OCI-LY1 (cell line): Measurements from ENCODE around the gene TMA7B.
"Not testable (repeated sequence)": the region's sequence is repeated elsewhere in the genome, so short reads cannot be mapped to it uniquely, and the experiment has no call there.

Experiments used
- H2AFZ ChIP-seq: fragments of 200-600 bp; sonication (generic), shearing (Covaris generic); 2 replicates; pipeline ENCODE4 v1.6.0; 2014; ENCODE audit warnings: antibody characterized with exemption, mild to moderate bottlenecking, low read length
- H3F3A ChIP-seq: fragments of 200-600 bp; sonication (generic), shearing (Covaris generic); 2 replicates; pipeline ENCODE4 v1.6.0; 2014; ENCODE audit warnings: mild to moderate bottlenecking, antibody characterized with exemption, low read length, moderate library complexity; ENCODE audit not compliant: insufficient read depth
- H3K27ac ChIP-seq: fragments of 200-600 bp; sonication (generic); 2 replicates; pipeline ENCODE4 v1.5.1; 2014; ENCODE audit warnings: low read length, mixed run types, mild to moderate bottlenecking, low read depth; ENCODE audit not compliant: poor library complexity, severe bottlenecking
- H3K27me3 ChIP-seq: fragments of 200-600 bp; sonication (generic); 2 replicates; pipeline ENCODE4 v1.6.0; 2014; ENCODE audit warnings: antibody characterized with exemption, mild to moderate bottlenecking, low read length, moderate library complexity; ENCODE audit not compliant: insufficient read depth
- H3K36me3 ChIP-seq: fragments of 200-600 bp; sonication (generic); 2 replicates; pipeline ENCODE4 v1.6.1; 2014; ENCODE audit warnings: mild to moderate bottlenecking, antibody characterized with exemption, low read length, moderate library complexity, mixed read lengths; ENCODE audit not compliant: insufficient read depth
- H3K4me1 ChIP-seq: fragments of 200-600 bp; sonication (generic); 2 replicates; pipeline ENCODE4 v1.5.1; 2014; ENCODE audit warnings: mild to moderate bottlenecking, low read length, moderate library complexity; ENCODE audit not compliant: insufficient read depth, severe bottlenecking
- H3K4me2 ChIP-seq: fragments of 200-600 bp; sonication (generic), shearing (Covaris generic); 2 replicates; pipeline ENCODE4 v1.6.1; 2014; ENCODE audit warnings: low read length
- H3K4me3 ChIP-seq: fragments of 200-600 bp; sonication (generic); 2 replicates; pipeline ENCODE4 v1.5.1; 2014; ENCODE audit warnings: low read length, low read depth, mild to moderate bottlenecking, mixed read lengths; ENCODE audit not compliant: poor library complexity, severe bottlenecking
- H3K79me2 ChIP-seq: fragments of 200-600 bp; shearing (Covaris generic); 2 replicates; pipeline ENCODE4 v1.6.1; 2016; ENCODE audit warnings: mixed run types, low read length, mixed read lengths; ENCODE audit not compliant: insufficient read depth
- H3K9ac ChIP-seq: fragments of 200-600 bp; sonication (generic), shearing (Covaris generic); 2 replicates; pipeline ENCODE4 v1.6.1; 2014; ENCODE audit warnings: mild to moderate bottlenecking, low read length, mixed read lengths
- H3K9me2 ChIP-seq: fragments of 200-600 bp; sonication (generic), shearing (Covaris generic); 2 replicates; pipeline ENCODE4 v1.6.1; 2014; ENCODE audit warnings: low read depth, mild to moderate bottlenecking, low read length, mixed read lengths
- H3K9me3 ChIP-seq: fragments of 200-600 bp; shearing (Covaris generic); 2 replicates; pipeline ENCODE4 v1.6.1; 2014; ENCODE audit warnings: low read length, mixed read lengths
- H4K20me1 ChIP-seq: fragments of 200-600 bp; sonication (generic), shearing (Covaris generic); 2 replicates; pipeline ENCODE4 v1.6.0; 2016; ENCODE audit warnings: mild to moderate bottlenecking, low read length; ENCODE audit not compliant: insufficient read depth
- EZH2 ChIP-seq: fragments of 200-600 bp; sonication (generic), shearing (Covaris generic); IDR thresholded peaks from 2 replicates; pipeline ENCODE4 v1.8.0; 2017; ENCODE audit warnings: borderline replicate concordance, mixed run types, mild to moderate bottlenecking, antibody characterized with exemption, low read length, moderate library complexity, mixed read lengths
- TF ChIP-seq, protein P1 (sequence below): fragments of 200-600 bp; sonication (generic), shearing (Covaris generic); IDR thresholded peaks from 2 replicates; pipeline ENCODE4 v1.5.1; 2017; ENCODE audit warnings: mild to moderate bottlenecking, antibody characterized with exemption, low read length, moderate library complexity, mixed read lengths

The TMA7B gene

DNA sequence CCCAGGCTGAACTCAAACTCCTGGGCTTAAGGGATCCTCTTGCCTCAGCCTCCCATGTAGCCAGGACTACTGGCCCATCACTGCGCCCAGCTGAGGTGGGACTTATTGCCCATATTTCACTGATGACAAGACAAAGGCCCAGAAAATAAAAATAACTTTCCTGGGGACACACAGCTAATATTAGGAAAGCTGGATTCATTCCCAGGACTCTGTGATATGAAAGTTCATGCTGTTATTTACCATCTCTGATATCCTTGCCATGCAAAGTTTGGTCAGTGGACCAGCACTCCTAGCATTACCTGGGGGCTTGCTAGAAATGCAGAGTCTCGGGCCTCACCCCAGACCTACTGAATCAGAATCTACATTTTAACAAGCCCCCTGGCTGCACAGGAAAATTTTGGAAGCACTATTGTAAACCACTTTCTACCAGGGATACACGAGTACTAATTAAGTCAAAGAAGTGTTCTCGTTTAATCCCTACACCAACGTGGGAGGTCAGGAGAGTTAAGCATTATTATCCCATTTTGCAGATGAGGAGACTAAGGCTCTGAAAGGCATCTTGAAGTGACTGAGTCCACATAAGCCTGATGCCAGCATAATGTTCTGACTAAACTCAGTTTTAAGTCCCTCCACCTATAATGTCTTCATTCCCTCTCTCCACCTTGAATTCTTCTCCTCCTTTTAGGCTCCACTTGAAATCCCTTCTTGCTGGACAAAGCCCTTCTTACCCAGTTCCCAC lies 32.1 kb downstream of the TMA7B start:
- H3K4me1 ChIP-seq, result no peaks in the 10 kb centered on the region
- H2AFZ ChIP-seq, result no peak overlapping the region
- TF ChIP-seq EZH2, result no peak
- H3F3A ChIP-seq, result no peaks in the 10 kb centered on the region
- H3K27me3 ChIP-seq, result peaks cover 3% of the 10 kb centered on the region; the same call in 1 of the 2 replicates
- H3K4me2 ChIP-seq, result no peak overlapping the region
- no peak overlapping the region for H3K27ac ChIP-seq
- H3K9me2 ChIP-seq, result no peaks in the 10 kb centered on the region
- H3K36me3 ChIP-seq, result no peaks in the 10 kb centered on the region
- H3K9ac ChIP-seq, result no peak overlapping the region
- no peaks in the 10 kb centered on the region for H3K79me2 ChIP-seq
- no peak overlapping the region for H3K4me3 ChIP-seq
- no peaks in the 10 kb centered on the region for H3K9me3 ChIP-seq
- H4K20me1 ChIP-seq, result no peaks in the 10 kb centered on the region

DNA sequence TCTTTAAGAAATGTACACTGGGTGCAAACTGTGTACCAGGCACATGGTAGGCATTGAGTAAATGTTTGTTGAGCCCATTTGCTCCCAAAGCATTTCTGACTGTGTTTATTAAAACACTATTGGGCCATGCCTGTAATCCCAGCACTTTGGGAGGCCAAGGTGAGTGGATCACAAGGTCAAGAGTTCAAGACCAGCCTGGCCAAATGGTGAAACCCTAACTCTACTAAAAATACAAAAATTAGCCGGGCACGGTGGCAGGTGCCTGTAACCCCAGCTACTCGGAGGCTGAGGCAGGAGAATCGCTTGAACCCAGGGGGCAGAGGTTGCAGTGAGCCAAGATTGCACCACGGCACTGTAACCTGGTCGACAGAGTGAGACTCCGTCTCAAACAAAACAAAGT lies 32.7 kb downstream of the TMA7B start:
- H3K79me2 ChIP-seq, H2AFZ ChIP-seq, H3K4me2 ChIP-seq, H3K4me1 ChIP-seq, H3K9me2 ChIP-seq, H3K9me3 ChIP-seq, H3F3A ChIP-seq, H3K27me3 ChIP-seq, H3K4me3 ChIP-seq, H3K36me3 ChIP-seq, H4K20me1 ChIP-seq, H3K27ac ChIP-seq, H3K9ac ChIP-seq: not testable (repeated sequence)

DNA sequence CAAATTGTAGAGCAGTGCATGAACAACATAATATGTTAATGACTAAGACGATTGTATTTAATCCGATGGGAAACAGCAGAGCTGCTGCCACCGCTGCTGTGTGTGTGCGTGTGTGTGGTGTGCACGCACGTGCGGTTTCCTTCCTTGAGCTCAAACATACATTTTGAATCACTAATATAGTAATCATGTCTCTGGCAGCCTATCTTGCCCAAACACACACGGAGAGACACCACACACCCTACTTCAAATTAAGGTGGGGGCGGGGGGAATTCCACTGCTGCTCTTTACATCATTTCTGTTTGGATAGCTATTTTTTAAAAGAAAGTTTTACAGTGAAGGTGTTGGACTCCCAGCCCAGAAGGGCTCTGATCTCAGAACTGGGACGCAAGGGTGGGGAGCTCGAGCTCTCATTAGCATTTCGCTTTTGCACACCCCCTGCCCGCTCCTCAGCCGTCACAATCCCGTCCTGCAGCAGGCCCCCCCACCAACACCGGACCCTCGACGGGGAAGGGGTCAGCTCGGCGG lies 33.9 kb downstream of the TMA7B start:
- H3K4me3 ChIP-seq, result no peak overlapping the region
- H3K9me3 ChIP-seq, result no peaks in the 10 kb centered on the region
- TF ChIP-seq EZH2, result no peak
- TF ChIP-seq, protein P1, sequence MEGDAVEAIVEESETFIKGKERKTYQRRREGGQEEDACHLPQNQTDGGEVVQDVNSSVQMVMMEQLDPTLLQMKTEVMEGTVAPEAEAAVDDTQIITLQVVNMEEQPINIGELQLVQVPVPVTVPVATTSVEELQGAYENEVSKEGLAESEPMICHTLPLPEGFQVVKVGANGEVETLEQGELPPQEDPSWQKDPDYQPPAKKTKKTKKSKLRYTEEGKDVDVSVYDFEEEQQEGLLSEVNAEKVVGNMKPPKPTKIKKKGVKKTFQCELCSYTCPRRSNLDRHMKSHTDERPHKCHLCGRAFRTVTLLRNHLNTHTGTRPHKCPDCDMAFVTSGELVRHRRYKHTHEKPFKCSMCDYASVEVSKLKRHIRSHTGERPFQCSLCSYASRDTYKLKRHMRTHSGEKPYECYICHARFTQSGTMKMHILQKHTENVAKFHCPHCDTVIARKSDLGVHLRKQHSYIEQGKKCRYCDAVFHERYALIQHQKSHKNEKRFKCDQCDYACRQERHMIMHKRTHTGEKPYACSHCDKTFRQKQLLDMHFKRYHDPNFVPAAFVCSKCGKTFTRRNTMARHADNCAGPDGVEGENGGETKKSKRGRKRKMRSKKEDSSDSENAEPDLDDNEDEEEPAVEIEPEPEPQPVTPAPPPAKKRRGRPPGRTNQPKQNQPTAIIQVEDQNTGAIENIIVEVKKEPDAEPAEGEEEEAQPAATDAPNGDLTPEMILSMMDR, result no peak
- H2AFZ ChIP-seq, result no peak overlapping the region
- H3K4me1 ChIP-seq, result no peaks in the 10 kb centered on the region
- no peaks in the 10 kb centered on the region for H3K36me3 ChIP-seq
- H3K27me3 ChIP-seq, result no peaks in the 10 kb centered on the region; the same call in 1 of the 2 replicates
- H3K9ac ChIP-seq, result no peak overlapping the region
- H3F3A ChIP-seq, result no peaks in the 10 kb centered on the region
- no peaks in the 10 kb centered on the region for H3K79me2 ChIP-seq
- no peaks in the 10 kb centered on the region for H3K9me2 ChIP-seq
- H3K27ac ChIP-seq, result no peak overlapping the region
- H3K4me2 ChIP-seq, result no peak overlapping the region
- H4K20me1 ChIP-seq, result no peaks in the 10 kb centered on the region

DNA sequence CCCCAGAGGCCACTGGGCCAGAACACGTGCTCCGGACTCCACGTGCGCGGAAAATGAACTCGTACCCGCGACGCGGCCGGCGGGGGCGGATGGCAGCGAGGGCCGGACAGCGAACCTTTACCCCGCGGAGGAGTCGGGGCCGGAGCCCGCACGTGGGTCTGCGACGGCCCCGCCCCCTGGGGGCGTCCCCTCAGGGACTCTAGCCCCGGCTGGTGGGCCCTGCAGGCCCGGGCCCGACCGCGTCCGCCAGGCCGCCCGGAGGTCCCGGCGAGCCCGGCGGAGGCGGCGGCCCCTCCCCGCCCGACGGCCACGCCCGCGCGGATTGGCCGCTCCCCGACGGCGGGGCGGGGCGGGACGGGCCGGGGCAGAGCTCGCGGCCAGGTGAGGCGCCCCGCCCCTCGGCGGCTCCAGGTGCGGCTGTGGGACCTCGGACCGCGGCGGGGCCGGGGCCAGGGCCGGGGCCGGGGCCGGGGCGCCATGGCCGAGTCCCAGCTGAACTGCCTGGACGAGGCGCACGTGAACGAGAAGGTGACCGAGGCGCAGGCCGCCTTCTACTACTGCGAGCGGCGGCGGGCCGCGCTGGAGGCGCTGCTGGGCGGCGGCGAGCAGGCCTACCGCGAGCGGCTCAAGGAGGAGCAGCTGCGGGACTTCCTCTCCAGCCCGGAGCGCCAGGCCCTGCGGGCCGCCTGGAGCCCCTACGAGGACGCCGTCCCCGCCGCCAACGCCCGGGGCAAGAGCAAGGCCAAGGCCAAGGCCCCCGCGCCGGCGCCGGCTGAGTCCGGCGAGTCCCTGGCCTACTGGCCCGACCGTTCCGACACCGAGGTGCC lies 34.6 kb downstream of the TMA7B start, which contains the start of gene FAM83F:
Gene FAM83F, plus strand, starts transcription at position 389 of the 827 bp plus-strand sequence. Its CDS starts 89 bp downstream, at position 478.
- no peak within 1 kb of the TSS for H3K4me2 ChIP-seq
- no peak within 1 kb of the TSS for H3K27ac ChIP-seq
- H3K9ac ChIP-seq, result no peak within 1 kb of the TSS
- H3K79me2 ChIP-seq, result no peaks in the 10 kb centered on the region
- no peaks in the 10 kb centered on the region for H3F3A ChIP-seq
- H3K9me2 ChIP-seq, result no peaks in the 10 kb centered on the region
- no peaks in the 10 kb centered on the region; the same call in 1 of the 2 replicates for H3K27me3 ChIP-seq
- H3K4me3 ChIP-seq, result no peak within 1 kb of the TSS
- TF ChIP-seq EZH2, result no peak
- TF ChIP-seq, protein P1, result no peak
- no peaks in the 10 kb centered on the region for H3K36me3 ChIP-seq
- no peaks in the 10 kb centered on the region for H4K20me1 ChIP-seq
- H3K4me1 ChIP-seq, result no peaks in the 10 kb centered on the region
- no peak within 1 kb of the TSS for H2AFZ ChIP-seq
- H3K9me3 ChIP-seq, result no peaks in the 10 kb centered on the region
